ENCODE measurements around the gene FAM78B. TPM values are rescaled to one million over a fixed set of nuclear protein-coding genes. Genes with fewer than 3 reads are reported as not detected.

FAM78B gene
- total and polyA plus RNA-seq, 2 experiments from 2014 or later: 0.77 TPM; not detected in 1

GRCh38 chr1:166153525-166154314 lies 13.1 kb downstream of the FAM78B start:
- H3K4me2 ChIP-seq: no peak overlapping the region
- H3K4me3 ChIP-seq: no peak overlapping the region
- no peaks in the 10 kb centered on the region for H3K79me2 ChIP-seq
- DNase-seq (ENCODE audit: low spot score): no peak
- H4K20me1 ChIP-seq (ENCODE audit: insufficient read depth, poor library complexity, severe bottlenecking): no peaks in the 10 kb centered on the region
- no peak overlapping the region for H3K27ac ChIP-seq
- 85% methylated on average over 5 of the region's 5 CpGs for WGBS (ENCODE audit: low lambda C conversion rate, missing lambda C conversion rate)
- H2AFZ ChIP-seq: no peak overlapping the region
- no peaks in the 10 kb centered on the region for H3K36me3 ChIP-seq (replicated peaks; ENCODE audit: insufficient read depth, low read depth)
- H3K4me1 ChIP-seq (ENCODE audit: insufficient read depth): no peaks in the 10 kb centered on the region
- no peak for TF ChIP-seq CTCF (IDR thresholded peaks at IDR 0.05; ENCODE audit: poor library complexity)
- no peak for TF ChIP-seq EZH2 (IDR thresholded peaks at IDR 0.05; ENCODE audit: borderline replicate concordance)
- no peak for TF ChIP-seq EZH2phosphoT487 (IDR thresholded peaks at IDR 0.05; ENCODE audit: low read depth, severe bottlenecking, unreplicated experiment)
- no peaks in the 10 kb centered on the region for H3K9me3 ChIP-seq (ENCODE audit: low read depth)
- peaks cover 10% of the 10 kb centered on the region for H3K27me3 ChIP-seq
- no peaks in the 10 kb centered on the region for H3K9me2 ChIP-seq (replicated peaks; ENCODE audit: insufficient read depth)

- Histone ChIP-seq H3K27ac (no peak overlapping the region), H3K9me3 (ENCODE audit: low read depth) (no peaks in the 10 kb centered on the region), H3K4me3 (no peak overlapping the region), H3K4me1 (ENCODE audit: insufficient read depth) (no peaks in the 10 kb centered on the region), H3K4me2 (no peak overlapping the region), H3K9me2 (replicated peaks; ENCODE audit: insufficient read depth) (no peaks in the 10 kb centered on the region), H3K79me2 (no peaks in the 10 kb centered on the region), H3K36me3 (replicated peaks; ENCODE audit: insufficient read depth, low read depth) (no peaks in the 10 kb centered on the region), H4K20me1 (ENCODE audit: insufficient read depth, poor library complexity, severe bottlenecking) (no peaks in the 10 kb centered on the region), H3K27me3 (peaks cover 7% of the 10 kb centered on the region), H2AFZ (no peak overlapping the region)
- no peak for TF ChIP-seq EZH2 (IDR thresholded peaks at IDR 0.05; ENCODE audit: borderline replicate concordance)
- WGBS (ENCODE audit: low lambda C conversion rate, missing lambda C conversion rate): 82% methylated on average over 2 of the region's 2 CpGs
- DNase-seq (ENCODE audit: low spot score): no peak
Observed at GRCh38 chr1:166152978-166153377, 13.8 kb downstream of the FAM78B start.

GRCh38 chr1:166151804-166152203 lies 15.0 kb downstream of the FAM78B start:
- H3K9me3 ChIP-seq (ENCODE audit: low read depth): no peaks in the 10 kb centered on the region
- WGBS (ENCODE audit: low lambda C conversion rate, missing lambda C conversion rate): 89% methylated on average over 5 of the region's 5 CpGs
- TF ChIP-seq CTCF (IDR thresholded peaks at IDR 0.05; ENCODE audit: poor library complexity): no peak
- TF ChIP-seq EZH2 (IDR thresholded peaks at IDR 0.05; ENCODE audit: borderline replicate concordance): no peak
- TF ChIP-seq EZH2phosphoT487 (IDR thresholded peaks at IDR 0.05; ENCODE audit: low read depth, severe bottlenecking, unreplicated experiment): no peak
- no peak overlapping the region for H3K27ac ChIP-seq
- H2AFZ ChIP-seq: no peak overlapping the region
- no peaks in the 10 kb centered on the region for H3K9me2 ChIP-seq (replicated peaks; ENCODE audit: insufficient read depth)
- no peaks in the 10 kb centered on the region for H3K27me3 ChIP-seq
- H3K4me3 ChIP-seq: no peak overlapping the region
- no peaks in the 10 kb centered on the region for H3K4me1 ChIP-seq (ENCODE audit: insufficient read depth)
- H3K4me2 ChIP-seq: no peak overlapping the region
- no peaks in the 10 kb centered on the region for H4K20me1 ChIP-seq (ENCODE audit: insufficient read depth, poor library complexity, severe bottlenecking)
- H3K36me3 ChIP-seq (replicated peaks; ENCODE audit: insufficient read depth, low read depth): no peaks in the 10 kb centered on the region
- H3K79me2 ChIP-seq: no peaks in the 10 kb centered on the region
- no peak for DNase-seq (ENCODE audit: low spot score)

- H3K9me2 ChIP-seq (replicated peaks; ENCODE audit: insufficient read depth): no peaks in the 10 kb centered on the region
- no peak overlapping the region for H3K27ac ChIP-seq
- H3K4me3 ChIP-seq: no peak overlapping the region
- no peaks in the 10 kb centered on the region for H3K4me1 ChIP-seq (ENCODE audit: insufficient read depth)
- 50% methylated on average over 1 of the region's 1 CpG for WGBS (ENCODE audit: low lambda C conversion rate, missing lambda C conversion rate)
- no peak overlapping the region for H3K4me2 ChIP-seq
- H3K36me3 ChIP-seq (replicated peaks; ENCODE audit: insufficient read depth, low read depth): no peaks in the 10 kb centered on the region
- H2AFZ ChIP-seq: no peak overlapping the region
- TF ChIP-seq EZH2phosphoT487 (IDR thresholded peaks at IDR 0.05; ENCODE audit: low read depth, severe bottlenecking, unreplicated experiment) (no peak), EZH2 (IDR thresholded peaks at IDR 0.05; ENCODE audit: borderline replicate concordance) (no peak), CTCF (IDR thresholded peaks at IDR 0.05; ENCODE audit: poor library complexity) (no peak)
- H4K20me1 ChIP-seq (ENCODE audit: insufficient read depth, poor library complexity, severe bottlenecking): no peaks in the 10 kb centered on the region
- no peak for DNase-seq (ENCODE audit: low spot score)
- H3K79me2 ChIP-seq: no peaks in the 10 kb centered on the region
- no peaks in the 10 kb centered on the region for H3K27me3 ChIP-seq
- no peaks in the 10 kb centered on the region for H3K9me3 ChIP-seq (ENCODE audit: low read depth)
Observed at GRCh38 chr1:166145499-166145898, 21.3 kb downstream of the FAM78B start.
